ENCODE data around the gene HMGCL.
"Not testable (repeated sequence)": the region's sequence is repeated elsewhere in the genome, so short reads cannot be mapped to it uniquely, and the experiment has no call there.

Gene HMGCL

DNA sequence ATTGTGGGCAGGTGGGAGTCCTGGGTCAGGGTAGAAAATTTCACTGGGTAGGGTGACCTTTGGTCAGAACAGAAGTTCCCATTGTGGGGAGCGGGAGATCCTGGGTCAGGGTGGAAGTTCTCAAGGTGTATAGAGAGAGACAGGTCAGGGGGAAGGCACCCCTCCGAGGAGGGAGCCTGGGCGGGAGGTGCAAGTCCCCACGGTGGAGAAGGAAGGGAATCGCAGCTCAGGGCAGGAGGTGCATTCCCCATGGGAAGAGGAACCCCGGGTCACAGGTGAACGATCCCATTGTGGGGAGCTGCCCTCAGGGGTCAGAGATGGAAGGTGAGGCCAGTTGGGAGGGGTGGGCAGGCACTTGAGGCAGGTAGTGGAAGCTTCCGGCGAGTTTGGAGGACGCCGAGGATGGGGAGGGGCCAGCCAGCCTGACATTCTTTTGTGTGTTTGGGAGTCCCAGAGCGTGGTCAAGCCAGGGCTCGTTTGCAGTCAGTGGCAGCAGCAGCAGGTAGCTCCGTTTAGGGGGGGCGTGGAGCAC, 33.6 kb downstream of the HMGCL start:
- H3K36me3 ChIP-seq, result peaks cover 3% of the 10 kb centered on the region; the same call in 1 of the 2 replicates
- H3K4me1 ChIP-seq, result no peaks in the 10 kb centered on the region
- no peak for DNase-seq
- H3K9me3 ChIP-seq, result no peaks in the 10 kb centered on the region
- H3K4me3 ChIP-seq (ENCODE audit: low read depth, low read length), result peak overlapping the region; percentile 82
- TF ChIP-seq, protein P1, sequence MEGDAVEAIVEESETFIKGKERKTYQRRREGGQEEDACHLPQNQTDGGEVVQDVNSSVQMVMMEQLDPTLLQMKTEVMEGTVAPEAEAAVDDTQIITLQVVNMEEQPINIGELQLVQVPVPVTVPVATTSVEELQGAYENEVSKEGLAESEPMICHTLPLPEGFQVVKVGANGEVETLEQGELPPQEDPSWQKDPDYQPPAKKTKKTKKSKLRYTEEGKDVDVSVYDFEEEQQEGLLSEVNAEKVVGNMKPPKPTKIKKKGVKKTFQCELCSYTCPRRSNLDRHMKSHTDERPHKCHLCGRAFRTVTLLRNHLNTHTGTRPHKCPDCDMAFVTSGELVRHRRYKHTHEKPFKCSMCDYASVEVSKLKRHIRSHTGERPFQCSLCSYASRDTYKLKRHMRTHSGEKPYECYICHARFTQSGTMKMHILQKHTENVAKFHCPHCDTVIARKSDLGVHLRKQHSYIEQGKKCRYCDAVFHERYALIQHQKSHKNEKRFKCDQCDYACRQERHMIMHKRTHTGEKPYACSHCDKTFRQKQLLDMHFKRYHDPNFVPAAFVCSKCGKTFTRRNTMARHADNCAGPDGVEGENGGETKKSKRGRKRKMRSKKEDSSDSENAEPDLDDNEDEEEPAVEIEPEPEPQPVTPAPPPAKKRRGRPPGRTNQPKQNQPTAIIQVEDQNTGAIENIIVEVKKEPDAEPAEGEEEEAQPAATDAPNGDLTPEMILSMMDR (IDR thresholded peaks at IDR 0.05; ENCODE audit: low read depth, low read length), result no peak
- no peaks in the 10 kb centered on the region for H3K27me3 ChIP-seq

DNA sequence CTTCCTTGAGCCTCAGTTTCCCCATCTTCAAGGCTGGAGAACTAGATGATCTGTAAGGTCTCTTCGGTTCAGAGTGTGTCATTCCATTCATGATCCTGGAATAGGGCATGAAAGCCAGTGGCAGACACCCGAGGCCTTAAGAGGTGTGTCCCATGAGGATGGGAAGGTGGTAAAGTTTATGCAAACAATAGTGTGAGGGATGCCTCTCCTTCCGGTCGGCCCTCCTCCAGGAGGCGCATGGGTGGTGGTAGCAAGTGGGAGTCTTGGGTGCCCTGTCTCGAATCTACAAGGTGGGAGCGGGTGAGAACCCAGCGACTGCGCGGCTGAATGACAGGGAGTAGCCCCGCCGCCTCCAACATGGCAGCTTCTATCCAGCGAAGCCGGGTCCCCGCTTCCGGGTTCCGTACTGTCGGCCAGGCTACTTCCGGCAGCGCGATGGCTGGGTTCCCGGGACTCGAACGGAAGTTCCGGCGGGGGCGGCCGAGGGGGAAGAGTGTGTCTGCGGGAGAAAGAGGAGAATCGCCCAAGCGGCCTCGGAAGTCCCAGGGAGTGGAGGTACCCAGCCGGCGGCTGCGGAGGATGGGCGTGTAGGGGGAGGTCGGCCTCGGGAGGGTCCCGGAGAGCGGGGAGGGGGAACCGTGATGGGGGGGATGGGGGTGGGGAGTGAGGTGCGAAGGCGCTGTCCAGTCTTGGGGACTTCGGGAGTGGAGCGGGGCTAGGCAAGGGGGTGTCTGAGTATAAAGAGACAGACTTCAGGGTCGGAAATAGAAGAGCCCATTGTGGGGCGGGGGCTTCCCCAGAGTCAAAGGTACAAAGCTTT, 34.3 kb downstream of the HMGCL start, which contains the start of gene LYPLA2:
Gene LYPLA2 (plus strand): TSS at position 450 of the 820 bp plus-strand sequence. CDS start 1,538 bp downstream, outside the sequence.
- Histone ChIP-seq H3K27me3 (no peaks in the 10 kb centered on the region), H3K36me3 (peaks cover 6% of the 10 kb centered on the region), H3K4me3 (ENCODE audit: low read depth, low read length) (peak within 1 kb of the TSS; percentile 82), H3K4me1 (no peaks in the 10 kb centered on the region), H3K9me3 (no peaks in the 10 kb centered on the region)
- peak; percentile 86 for DNase-seq
- TF ChIP-seq, protein P1 (IDR thresholded peaks at IDR 0.05; ENCODE audit: low read depth, low read length), result no peak

DNA sequence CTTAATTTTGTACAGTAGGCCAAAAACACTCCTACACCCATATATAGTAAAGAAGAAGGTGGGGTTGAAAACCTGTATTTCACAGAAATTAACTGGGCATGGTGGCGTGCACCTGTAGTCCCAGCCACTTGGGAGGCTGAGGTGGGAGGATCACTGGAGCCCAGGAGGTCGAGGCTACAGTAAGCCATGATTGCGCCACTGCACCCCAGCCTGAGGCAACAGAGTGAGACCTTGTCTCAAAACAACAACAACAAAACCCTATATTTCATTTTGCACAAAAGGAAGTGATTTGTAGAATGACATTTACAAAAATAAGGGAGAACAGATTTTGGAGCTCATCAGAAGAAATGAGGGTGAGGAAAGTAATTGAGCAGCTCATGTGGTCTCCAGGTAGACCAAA, 36.5 kb downstream of the HMGCL start:
- H3K36me3 ChIP-seq, result peaks cover 7% of the 10 kb centered on the region
- no peaks in the 10 kb centered on the region for H3K9me3 ChIP-seq
- H3K4me1 ChIP-seq, result no peaks in the 10 kb centered on the region
- H3K27me3 ChIP-seq, result no peaks in the 10 kb centered on the region
- TF ChIP-seq, protein P1 (IDR thresholded peaks at IDR 0.05; ENCODE audit: low read depth, low read length), result no peak
- no peak for DNase-seq
- no peak overlapping the region for H3K4me3 ChIP-seq (ENCODE audit: low read depth, low read length)

DNA sequence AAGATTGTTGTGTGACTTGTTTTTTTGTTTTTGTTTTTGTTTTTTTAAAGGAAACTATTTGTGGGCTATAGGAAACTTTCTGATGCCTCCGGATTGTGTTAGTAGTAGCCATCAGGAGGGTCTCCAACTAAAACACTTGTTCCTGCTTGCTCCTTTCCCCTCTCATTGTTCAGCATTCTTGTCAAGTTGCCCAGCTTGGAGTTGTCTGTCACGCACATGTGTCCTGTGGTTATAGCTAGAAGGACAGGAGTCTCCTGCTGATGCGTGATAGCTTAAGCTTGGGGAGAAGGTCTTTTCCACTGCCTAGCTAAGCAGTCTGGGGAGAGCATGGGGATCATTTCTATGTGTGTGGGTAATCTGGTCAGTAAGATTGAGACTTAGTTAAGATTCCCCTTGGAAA, 37.5 kb downstream of the HMGCL start:
- no peak for DNase-seq
- peaks cover 7% of the 10 kb centered on the region for H3K36me3 ChIP-seq
- no peaks in the 10 kb centered on the region for H3K9me3 ChIP-seq
- no peaks in the 10 kb centered on the region for H3K27me3 ChIP-seq
- H3K4me1 ChIP-seq, result no peaks in the 10 kb centered on the region
- H3K4me3 ChIP-seq (ENCODE audit: low read depth, low read length), result no peak overlapping the region
- TF ChIP-seq, protein P1 (IDR thresholded peaks at IDR 0.05; ENCODE audit: low read depth, low read length), result no peak

DNA sequence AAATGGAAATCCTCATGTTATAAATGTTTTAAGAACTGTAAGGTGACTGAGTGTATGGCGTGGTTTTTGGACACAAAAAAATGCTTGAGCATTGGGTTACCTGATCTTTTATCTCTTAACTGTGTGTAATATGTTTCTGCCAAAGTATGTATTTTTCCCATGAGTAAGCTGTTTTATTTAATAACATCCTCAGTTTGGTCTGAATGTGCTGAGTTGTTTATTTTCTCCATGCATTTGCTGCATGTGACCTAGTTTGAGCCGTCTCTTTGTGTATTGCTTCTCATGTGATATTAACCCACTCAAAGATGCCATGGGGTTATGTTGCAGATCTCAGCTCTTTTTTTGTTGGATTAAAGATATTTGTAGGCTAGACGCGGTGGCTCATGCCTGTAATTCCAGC, 40.4 kb downstream of the HMGCL start:
- H3K36me3 ChIP-seq, result peaks cover 7% of the 10 kb centered on the region
- DNase-seq, result no peak
- H3K4me3 ChIP-seq (ENCODE audit: low read depth, low read length), result no peak overlapping the region
- TF ChIP-seq, protein P1 (IDR thresholded peaks at IDR 0.05; ENCODE audit: low read depth, low read length), result no peak
- no peaks in the 10 kb centered on the region for H3K4me1 ChIP-seq
- H3K27me3 ChIP-seq, result no peaks in the 10 kb centered on the region
- H3K9me3 ChIP-seq, result no peaks in the 10 kb centered on the region

DNA sequence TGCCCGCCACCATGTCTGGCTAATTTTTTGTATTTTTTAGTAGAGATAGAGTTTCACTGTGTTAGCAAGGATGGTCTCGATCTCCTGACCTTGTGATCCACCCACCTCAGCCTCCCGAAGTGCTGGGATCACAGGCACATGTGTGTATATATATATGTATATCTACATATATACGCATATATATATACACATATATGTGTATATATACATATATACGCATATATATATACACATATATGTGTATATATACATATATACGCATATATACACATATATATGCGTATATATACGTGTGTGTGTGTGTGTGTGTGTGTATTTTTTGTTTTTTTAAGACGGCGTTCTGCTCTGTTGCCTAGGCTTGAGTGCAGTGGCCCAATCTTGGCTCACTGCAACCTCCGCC, 42.1 kb downstream of the HMGCL start:
- DNase-seq; H3K27me3 ChIP-seq; H3K36me3 ChIP-seq; H3K4me1 ChIP-seq; H3K4me3 ChIP-seq (ENCODE audit: low read depth, low read length); H3K9me3 ChIP-seq: not testable (repeated sequence)

Measured in BE2C (cell line).